Activated CD4-positive, alpha-beta T cell treated with anti-CD3 and anti-CD28 coated beads, Interleukin-2, Interleukin-4, amounts not matched to agents 100 ng/mL and 50 ng/mL, durations not matched to agents 16 hours and 8 hours (primary cell): ENCODE results near the gene KREMEN2.
A peak's percentile ranks its signal among the peaks of the same experiment; 100 is the strongest.
"Not testable (repeated sequence)": the region's sequence is repeated elsewhere in the genome, so short reads cannot be mapped to it uniquely, and the experiment has no call there.

ENCODE experiments used
- DNase-seq: peaks from one replicate; pipeline ENCODE4 v3.0.0-alpha.2; 2020; ENCODE audit warnings: low spot score

Gene KREMEN2

GRCh38 chr16:2963723-2964474 lies at the start of gene KREMEN2:
TSS of gene KREMEN2 (plus strand) at chr16:2964275. CDS start at chr16:2964521, 246 bp downstream.
- DNase-seq: no peak

GRCh38 chr16:2915196-2915929 lies 48.7 kb upstream of the KREMEN2 start:
- DNase-seq: peak; percentile 13

GRCh38 chr16:2919511-2920255 lies 44.4 kb upstream of the KREMEN2 start:
- DNase-seq: peak; percentile 62

GRCh38 chr16:2923481-2923880 lies 40.6 kb upstream of the KREMEN2 start:
- DNase-seq: no peak

- no peak for DNase-seq
Measured at GRCh38 chr16:2924901-2925755, 38.9 kb upstream of the KREMEN2 start.

GRCh38 chr16:2925951-2926649 lies 38.0 kb upstream of the KREMEN2 start:
- DNase-seq: no peak

GRCh38 chr16:2926650-2926999 lies 37.5 kb upstream of the KREMEN2 start:
- DNase-seq: no peak

- DNase-seq: peak; percentile 93
Measured at GRCh38 chr16:2927010-2927646, 36.9 kb upstream of the KREMEN2 start.

- not testable (repeated sequence) for DNase-seq
Measured at GRCh38 chr16:2928151-2928550, 35.9 kb upstream of the KREMEN2 start.

- no peak for DNase-seq
Measured at GRCh38 chr16:2928796-2929195, 35.3 kb upstream of the KREMEN2 start.

GRCh38 chr16:2929693-2930092 lies 34.4 kb upstream of the KREMEN2 start:
- no peak for DNase-seq

GRCh38 chr16:2930236-2930635 lies 33.8 kb upstream of the KREMEN2 start:
- DNase-seq: no peak

- not testable (repeated sequence) for DNase-seq
Measured at GRCh38 chr16:2931231-2931914, 32.7 kb upstream of the KREMEN2 start.

GRCh38 chr16:2933136-2933535 lies 30.9 kb upstream of the KREMEN2 start:
- DNase-seq: no peak

- DNase-seq: no peak
Measured at GRCh38 chr16:2933701-2934100, 30.4 kb upstream of the KREMEN2 start.

- no peak for DNase-seq
Measured at GRCh38 chr16:2934450-2934849, 29.6 kb upstream of the KREMEN2 start.

GRCh38 chr16:2936436-2937011 lies 27.6 kb upstream of the KREMEN2 start:
- no peak for DNase-seq

GRCh38 chr16:2937170-2937569 lies 26.9 kb upstream of the KREMEN2 start:
- DNase-seq: no peak

- DNase-seq: no peak
Measured at GRCh38 chr16:2938206-2938605, 25.9 kb upstream of the KREMEN2 start.

- DNase-seq: no peak
Measured at GRCh38 chr16:2939968-2940367, 24.1 kb upstream of the KREMEN2 start.
